Stomach (tissue), 9 donors: ENCODE results near the gene OR10G3. TPM values are rescaled to one million over a fixed set of nuclear protein-coding genes. Genes with fewer than 3 reads are reported as not detected.

ENCODE experiments used
- DNase-seq, 2 donors: peaks; one replicate each; pipeline versions ENCODE4 v3.0.0 to v3.0.0-alpha.2; 2013 to 2019
- H3K27ac ChIP-seq, 5 donors: fragments of 200-600 bp in 4 of 5; sonication (generic) in 4 of 5; one replicate each; pipeline ENCODE4 v1.5.1; 2013 to 2019; ENCODE audit warnings: mild to moderate bottlenecking in 1 of 5, moderate library complexity in 1 of 5
- H3K27me3 ChIP-seq, 3 donors: fragments of 200-600 bp; sonication (generic); one replicate each; pipeline ENCODE4 v1.5.1; 2017 to 2019; ENCODE audit warnings: mixed run types in 1 of 3
- H3K36me3 ChIP-seq, 4 donors: fragments of 200-600 bp; sonication (generic); 1 replicate in 3 of 4; 2 replicates in 1 of 4; pipeline ENCODE4 v1.5.1; 2016 to 2019
- H3K4me1 ChIP-seq, 4 donors: fragments of 200-600 bp; sonication (generic); one replicate each; pipeline ENCODE4 v1.5.1; 2016 to 2019
- H3K4me3 ChIP-seq, 4 donors: fragments of 200-600 bp; sonication (generic) in 3 of 4; one replicate each; pipeline ENCODE4 v1.5.1; 2016 to 2019; ENCODE audit warnings: mild to moderate bottlenecking in 1 of 4
- H3K9me3 ChIP-seq, 4 donors: fragments of 200-600 bp; sonication (generic); one replicate each; pipeline ENCODE4 v1.5.1; 2016 to 2019
- CTCF ChIP-seq, 7 experiments: fragments of 450-650 bp in 4 of 7; fragments of 200-600 bp in 3 of 7; sonication (generic) in 3 of 7; IDR thresholded peaks; one replicate each; pipeline ENCODE4 v1.5.1; 2016 to 2019; ENCODE audit warnings: antibody characterized with exemption in 7 of 7, control low read depth in 2 of 7, mild to moderate bottlenecking in 1 of 7
- EP300 ChIP-seq: sonication (generic); formaldehyde crosslinking; IDR thresholded peaks from one replicate; pipeline ENCODE4 v1.6.1; 2017; ENCODE audit warnings: antibody characterized with exemption
- POLR2A ChIP-seq, 4 donors: fragments of 450-650 bp; IDR thresholded peaks; one replicate each; pipeline ENCODE4 v1.6.1; 2016; ENCODE audit warnings: antibody characterized with exemption in 4 of 4, control low read depth in 2 of 4, mild to moderate bottlenecking in 1 of 4, moderate library complexity in 1 of 4
- POLR2AphosphoS5 ChIP-seq, 3 donors: sonication (generic); formaldehyde crosslinking; IDR thresholded peaks; one replicate each; pipeline ENCODE4 v1.6.1; 2016; ENCODE audit warnings: antibody characterized with exemption in 3 of 3
- WGBS, 5 donors: extraction: QIAGEN DNeasy Blood & Tissue Kit in 3 of 5; methylation state at CpG; one replicate each; pipeline versions ENCODE4 v1.1.5 to v1.1.7; 2013 to 2018; 5-methylcytosine and 5-hydroxymethylcytosine counted together
- intact Hi-C: fragments of 100-400 bp; cut with DNase I; formaldehyde crosslinking; loops from one replicate; pipeline ENCODE4 v1.15.1; 2023; ENCODE audit warnings: low total_unique reads
- polyA plus RNA-seq, 3 donors: library from polyadenylated mRNA; stranded (reverse); fragments of 200-250 nt; gene quantifications; one replicate each; pipeline ENCODE4 v1.2.3, GENCODE V29; 2013
- total RNA-seq, 5 donors: library from RNA; depleted of rRNA; stranded (reverse); fragments of >200 nt; gene quantifications; one replicate each; pipeline versions ENCODE4 v1.1.0 to v1.2.3, GENCODE V29; 2014 to 2016
- donor health status: healthy with polysubstance abuse.
- donor health status: Bipolar disorder and iron deficiency.
- donor health status: healthy.

The OR10G3 gene
- total and polyA plus RNA-seq, 8 donors = not detected

GRCh38 chr14:21518725-21519124 is 61.2 kb downstream of the OR10G3 start:
- H3K9me3 ChIP-seq = no peaks in the 10 kb centered on the region
- intact Hi-C loops = no loop called here
- no peaks in the 10 kb centered on the region for H3K4me1 ChIP-seq
- no peak overlapping the region for H3K27ac ChIP-seq
- H3K27me3 ChIP-seq = no peaks in the 10 kb centered on the region
- peaks cover 0 to 14% (median 0%) of the 10 kb centered on the region in 4 donors for H3K36me3 ChIP-seq
- 73 to 84% (median 83%) methylated on average over 2 of the region's 2 CpGs for WGBS, 5 donors
- H3K4me3 ChIP-seq = no peak overlapping the region
- DNase-seq = no peak
- TF ChIP-seq CTCF (IDR thresholded peaks at IDR 0.05) (no peak), POLR2AphosphoS5 (IDR thresholded peaks at IDR 0.05) (no peak), POLR2A (IDR thresholded peaks at IDR 0.05) (no peak), EP300 (no peak)

Other genes with a start within 250 kb of the OR10G3 start
- gene SUPT16H, start 196.1 kb downstream of the OR10G3 start, total RNA-seq = 10 to 100 TPM; 14.2 to 76.2 (median 27.4) TPM
- 10 to 100 TPM; 34.1 to 39.7 (median 35.1) TPM for gene SUPT16H, start 196.1 kb downstream of the OR10G3 start, polyA plus RNA-seq
- gene CHD8, start 124.0 kb downstream of the OR10G3 start, total RNA-seq = 100 to 1,000 TPM in 1 of 5 donors, 10 to 100 TPM in 4; 28.0 to 117 (median 62.8) TPM
- 10 to 100 TPM; 13.6 to 25.7 (median 16.0) TPM for gene CHD8, start 124.0 kb downstream of the OR10G3 start, polyA plus RNA-seq
- gene RAB2B, start 103.1 kb downstream of the OR10G3 start, total RNA-seq = 10 to 100 TPM; 11.3 to 38.6 (median 32.1) TPM
- gene RAB2B, start 103.1 kb downstream of the OR10G3 start, polyA plus RNA-seq = 10 to 100 TPM in 1 of 3 donors, 1 to 10 TPM in 2; 6.1 to 14.9 (median 7.0) TPM
- 100 to 1,000 TPM in 1 of 5 donors, 10 to 100 TPM in 3, 1 to 10 TPM in 1; 8.4 to 102 (median 55.4) TPM for gene TOX4, start 102.9 kb downstream of the OR10G3 start, total RNA-seq
- gene TOX4, start 102.9 kb downstream of the OR10G3 start, polyA plus RNA-seq = 10 to 100 TPM; 17.5 to 29.9 (median 18.7) TPM
- gene METTL3, start 68.7 kb downstream of the OR10G3 start, total RNA-seq = 10 to 100 TPM; 18.7 to 84.3 (median 63.8) TPM
- gene METTL3, start 68.7 kb downstream of the OR10G3 start, polyA plus RNA-seq = 10 to 100 TPM in 2 of 3 donors, 1 to 10 TPM in 1; 8.6 to 44.6 (median 20.7) TPM
- gene SALL2, start 53.7 kb downstream of the OR10G3 start, total RNA-seq = 10 to 100 TPM in 1 of 5 donors, 1 to 10 TPM in 2, not detected in 2; 3.3 to 15.2 (median 6.5) TPM
- gene SALL2, start 53.7 kb downstream of the OR10G3 start, polyA plus RNA-seq = 1 to 10 TPM; 2.5 to 3.1 (median 2.7) TPM
- not detected for gene OR10G2, start 54.9 kb upstream of the OR10G3 start, total RNA-seq
- gene OR10G2, start 54.9 kb upstream of the OR10G3 start, polyA plus RNA-seq = not detected
- gene OR4E2, start 73.8 kb upstream of the OR10G3 start, total RNA-seq = not detected
- gene OR4E2, start 73.8 kb upstream of the OR10G3 start, polyA plus RNA-seq = not detected
- gene OR4E1, start 93.7 kb upstream of the OR10G3 start, total RNA-seq = not detected
- gene OR4E1, start 93.7 kb upstream of the OR10G3 start, polyA plus RNA-seq = not detected